IPS-11a (cell line): Measurements from ENCODE around the gene BHLHE40.

Source experiments
- H3K4me3 ChIP-seq: one replicate; pipeline ENCODE4 v1.5.1; 2013; ENCODE audit warnings: low read depth, low read length, control low read depth

The BHLHE40 gene

DNA sequence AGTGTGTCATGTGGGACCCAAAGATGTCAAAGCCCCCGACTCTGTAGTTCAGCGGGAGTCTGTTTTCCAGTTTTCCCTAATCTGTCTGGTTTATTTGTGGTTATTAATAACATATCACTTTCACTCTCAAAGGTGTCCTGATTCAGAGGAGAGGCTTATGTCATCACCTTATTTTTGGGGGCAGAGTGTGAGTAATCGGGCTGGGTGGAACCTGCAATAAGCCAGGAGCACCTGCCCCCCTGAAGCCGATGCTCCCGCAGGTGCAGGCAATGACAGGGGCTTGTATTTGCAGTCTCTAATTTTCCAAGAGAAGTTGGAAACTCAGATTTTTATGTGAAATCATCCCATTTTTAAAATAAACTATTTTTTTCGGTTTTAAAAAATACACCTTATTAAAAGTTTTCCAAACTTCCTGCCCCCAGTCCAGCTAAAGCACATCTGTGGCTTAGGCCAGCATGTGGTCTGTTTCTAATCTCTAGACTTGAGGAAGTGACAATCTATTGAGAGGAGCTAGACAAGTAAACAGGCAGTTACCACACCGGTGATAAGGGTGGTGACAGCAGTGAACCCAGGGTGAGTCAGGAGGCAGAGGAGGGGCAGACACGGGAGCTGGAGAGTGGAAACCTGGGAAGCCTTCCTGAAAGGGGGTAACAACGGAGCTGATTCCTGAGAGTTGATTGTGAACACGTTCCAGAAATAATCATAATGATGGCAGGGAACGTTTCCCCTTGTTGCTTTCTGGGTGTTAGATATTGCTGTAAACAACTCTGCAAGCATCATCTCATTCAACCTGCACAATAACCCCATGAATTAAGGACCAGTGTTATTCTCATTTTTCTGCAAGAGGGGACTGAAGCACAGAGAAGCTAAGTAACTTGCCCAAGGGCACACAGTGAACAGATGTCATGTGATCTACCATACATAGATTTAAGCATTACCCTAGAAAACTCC lies 37.2 kb downstream of the BHLHE40 start:
- no peak overlapping the region for H3K4me3 ChIP-seq

DNA sequence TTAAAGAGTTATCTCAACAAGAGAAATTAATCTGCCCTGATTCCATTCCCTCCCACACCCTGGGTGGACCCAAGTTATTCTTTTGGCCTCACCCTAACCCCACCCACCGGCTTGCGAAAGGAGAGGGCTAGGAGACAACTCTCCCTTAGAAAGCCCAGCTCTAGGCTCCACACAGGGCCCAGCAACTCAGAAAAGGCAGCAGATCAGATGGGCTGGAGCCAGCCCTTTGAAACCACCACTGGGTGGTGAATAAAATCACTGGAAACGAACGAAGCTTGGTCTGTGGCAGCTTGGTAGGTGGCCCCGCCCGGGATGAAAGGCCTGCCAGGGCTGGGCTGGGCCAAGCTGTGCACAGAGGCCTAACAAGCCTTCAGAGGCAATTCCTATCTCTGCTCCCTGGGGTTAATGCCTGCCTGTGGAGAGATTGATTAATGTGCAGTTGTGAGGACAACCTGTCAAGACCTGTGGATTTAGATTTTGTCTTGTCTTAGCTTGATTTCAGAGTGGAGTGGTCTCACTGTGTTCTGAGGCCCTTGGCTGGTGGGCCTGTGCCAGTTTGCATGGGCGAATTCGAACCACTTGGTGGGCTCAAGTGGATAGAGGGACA lies 38.8 kb downstream of the BHLHE40 start:
- H3K4me3 ChIP-seq, result no peak overlapping the region

DNA sequence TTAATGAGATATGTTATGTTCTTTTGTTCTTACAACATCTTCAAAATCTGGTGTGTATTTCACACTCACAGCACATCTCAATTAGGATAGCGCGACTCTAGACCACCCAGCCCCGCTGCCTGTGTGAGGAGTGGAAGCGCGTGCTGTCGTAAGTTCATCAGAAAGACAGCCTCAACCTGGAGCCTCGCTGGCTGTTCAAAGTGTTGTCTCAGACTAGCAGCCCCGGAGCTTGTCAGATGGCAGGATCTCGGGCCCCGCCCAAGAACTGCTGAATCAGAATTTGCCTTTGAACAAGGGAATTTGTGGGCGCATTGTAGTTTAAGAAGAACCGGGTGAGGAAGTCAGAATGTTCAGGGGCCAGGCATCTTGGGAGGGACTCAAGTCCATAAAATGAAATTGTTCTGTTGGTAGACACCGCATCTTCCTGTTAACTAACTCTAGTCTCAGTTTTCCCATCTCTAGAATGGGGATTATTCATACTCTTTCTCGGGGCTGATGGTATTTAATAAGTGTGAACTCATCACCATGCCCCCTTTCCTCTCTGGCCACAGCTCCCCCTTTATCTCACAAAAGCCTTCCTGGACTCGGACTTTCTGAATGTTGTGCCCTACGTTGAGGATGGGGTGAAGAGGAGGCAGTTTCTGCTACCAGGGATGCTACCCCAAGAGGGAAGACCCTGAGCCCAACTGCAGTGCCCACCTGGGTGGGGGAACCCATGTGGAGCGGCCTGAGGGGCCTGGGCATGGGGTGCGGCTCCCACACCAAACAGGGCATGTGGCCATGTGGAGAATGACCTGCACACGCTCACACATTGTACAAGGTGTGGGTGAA lies 40.4 kb downstream of the BHLHE40 start:
- no peak overlapping the region for H3K4me3 ChIP-seq

DNA sequence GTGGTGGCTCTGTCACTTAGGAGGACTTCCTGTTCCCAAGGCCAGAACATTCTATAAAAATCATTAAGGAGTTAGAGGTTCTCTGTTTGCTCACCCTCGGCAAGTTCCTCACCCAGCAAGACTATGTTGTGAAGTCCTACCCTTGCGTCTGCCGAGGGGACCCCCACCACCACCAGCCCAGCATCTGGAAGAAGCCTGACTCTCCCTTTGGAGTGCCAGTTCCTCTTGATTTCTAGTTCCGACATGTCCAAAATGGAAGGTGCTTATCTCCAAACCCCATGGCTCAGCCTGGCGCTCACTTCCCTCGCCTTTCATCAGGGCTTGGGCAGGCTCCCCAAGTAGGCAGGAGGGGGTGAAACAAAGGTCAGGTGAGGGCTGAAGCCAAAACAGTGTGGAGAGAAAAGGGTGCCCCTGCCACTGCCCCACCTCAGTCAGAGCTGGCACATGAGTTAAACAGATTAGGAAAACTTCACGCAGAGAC lies 41.0 kb downstream of the BHLHE40 start:
- H3K4me3 ChIP-seq, result no peak overlapping the region

DNA sequence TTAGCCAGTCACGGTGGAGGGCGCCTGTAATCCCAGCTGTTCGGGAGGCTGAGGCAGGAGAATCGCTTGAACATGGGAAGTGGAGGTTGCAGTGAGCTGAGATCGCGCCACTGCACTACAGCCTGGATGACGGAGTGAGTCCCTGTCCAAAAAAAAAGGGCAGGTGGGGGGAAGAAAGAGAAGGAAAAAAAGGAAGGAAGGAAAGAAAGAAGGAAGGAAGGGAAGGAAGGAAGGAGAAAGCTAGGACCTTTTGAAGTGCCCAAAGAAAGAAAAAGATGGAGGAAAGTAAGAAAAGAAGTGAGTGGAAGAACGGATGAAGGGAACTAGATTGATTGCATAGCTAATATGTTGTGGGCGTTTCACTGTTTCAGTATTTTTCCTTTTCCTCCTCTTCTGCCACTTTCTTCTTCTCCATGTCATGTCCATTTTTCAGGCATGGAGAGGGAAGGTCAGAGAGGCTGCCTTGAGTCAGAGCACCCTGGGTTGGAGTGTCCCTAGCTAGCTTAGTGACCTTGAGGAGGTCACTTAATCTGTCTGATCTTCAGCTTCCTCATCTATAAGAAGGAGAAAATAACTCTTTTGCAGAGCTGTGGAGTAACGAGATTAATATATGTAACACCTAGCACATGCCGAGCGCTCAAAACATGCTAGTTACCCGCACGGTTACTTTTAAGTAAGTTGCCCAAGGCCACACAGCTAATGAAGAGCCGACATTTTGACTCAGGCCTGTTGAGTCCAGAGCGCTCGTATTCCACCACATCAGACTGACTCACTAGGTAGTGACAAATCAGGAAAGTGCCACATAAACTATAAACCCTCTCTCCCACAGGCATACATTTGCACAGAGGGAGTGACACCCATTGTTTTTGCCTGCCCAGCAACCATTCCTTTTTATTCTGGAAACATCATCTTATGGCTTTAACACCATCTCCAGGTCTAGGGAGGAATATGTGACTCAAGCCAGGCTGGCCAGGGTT lies 42.2 kb downstream of the BHLHE40 start:
- no peak overlapping the region for H3K4me3 ChIP-seq

DNA sequence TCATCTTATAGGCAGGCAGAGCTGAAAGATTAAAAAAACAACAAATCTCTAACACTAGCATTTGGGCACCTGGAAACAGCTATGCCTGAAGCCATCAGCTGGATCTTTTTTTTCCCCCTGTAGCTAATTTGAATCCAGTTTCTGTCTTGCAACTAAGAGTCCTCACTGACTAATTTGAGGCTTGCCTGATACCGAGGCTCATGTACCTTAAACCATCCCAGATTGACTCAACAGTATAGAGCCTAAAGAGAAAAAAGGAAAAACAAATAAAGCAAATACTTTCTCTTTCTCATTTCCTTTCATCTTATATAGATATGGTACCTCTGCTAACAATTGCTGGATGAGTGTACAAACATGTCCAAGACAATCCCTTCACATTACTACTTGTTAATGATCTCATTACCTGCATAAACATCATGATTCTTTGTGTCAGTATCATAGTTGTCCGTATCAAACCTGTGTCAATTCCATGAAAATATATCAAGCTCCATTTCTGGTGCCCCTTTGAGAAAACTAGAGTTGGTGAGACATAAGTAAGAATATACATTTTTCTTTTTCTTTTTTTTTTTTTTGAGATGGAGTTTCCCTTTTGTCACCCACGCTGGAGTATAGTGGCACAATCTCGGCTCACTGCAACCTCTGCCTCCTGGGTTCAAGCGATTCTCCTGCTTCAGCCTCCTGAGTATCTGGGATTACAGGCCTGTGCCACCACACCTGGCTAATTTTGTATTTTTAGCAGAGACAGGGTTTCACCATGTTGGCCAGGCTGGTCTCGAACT lies 43.1 kb downstream of the BHLHE40 start:
- H3K4me3 ChIP-seq, result no peak overlapping the region

DNA sequence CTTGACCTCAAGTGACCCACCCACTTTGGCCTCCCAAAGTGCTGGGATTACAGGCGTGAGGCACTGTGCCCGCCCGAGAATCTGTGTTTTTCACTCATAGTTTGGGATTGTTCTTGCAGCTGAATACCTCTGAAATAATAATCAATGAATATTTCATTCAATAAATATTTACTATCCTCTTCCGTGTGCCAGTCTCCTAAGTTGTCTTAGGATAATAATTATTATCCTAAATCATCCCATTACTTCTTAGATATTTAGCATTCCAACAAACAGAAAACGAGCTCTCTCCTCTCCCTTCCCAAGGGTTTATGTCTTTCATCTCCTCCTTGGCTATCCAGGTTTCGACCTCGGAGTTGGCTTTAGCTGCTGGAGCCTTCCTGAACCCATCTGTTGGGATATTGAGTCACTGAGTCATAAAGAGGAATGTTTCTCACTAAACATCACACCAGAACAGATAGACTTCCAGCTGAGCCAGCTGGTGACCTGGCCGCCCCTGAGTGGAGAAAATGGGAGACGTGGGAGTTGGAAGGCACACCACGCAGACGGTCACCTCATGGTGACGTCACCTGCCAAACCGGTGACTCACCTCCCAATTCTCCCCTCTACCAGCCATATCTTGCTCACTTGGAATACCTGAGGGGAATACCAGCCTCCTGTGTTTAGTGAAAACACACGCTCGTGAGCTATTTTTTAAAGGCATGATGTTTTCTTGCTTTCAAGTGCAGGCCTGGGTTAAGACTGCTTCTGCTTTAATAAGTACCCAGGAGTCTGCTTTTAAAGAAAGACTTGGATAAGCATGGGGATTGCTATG lies 43.9 kb downstream of the BHLHE40 start:
- H3K4me3 ChIP-seq, result no peak overlapping the region

DNA sequence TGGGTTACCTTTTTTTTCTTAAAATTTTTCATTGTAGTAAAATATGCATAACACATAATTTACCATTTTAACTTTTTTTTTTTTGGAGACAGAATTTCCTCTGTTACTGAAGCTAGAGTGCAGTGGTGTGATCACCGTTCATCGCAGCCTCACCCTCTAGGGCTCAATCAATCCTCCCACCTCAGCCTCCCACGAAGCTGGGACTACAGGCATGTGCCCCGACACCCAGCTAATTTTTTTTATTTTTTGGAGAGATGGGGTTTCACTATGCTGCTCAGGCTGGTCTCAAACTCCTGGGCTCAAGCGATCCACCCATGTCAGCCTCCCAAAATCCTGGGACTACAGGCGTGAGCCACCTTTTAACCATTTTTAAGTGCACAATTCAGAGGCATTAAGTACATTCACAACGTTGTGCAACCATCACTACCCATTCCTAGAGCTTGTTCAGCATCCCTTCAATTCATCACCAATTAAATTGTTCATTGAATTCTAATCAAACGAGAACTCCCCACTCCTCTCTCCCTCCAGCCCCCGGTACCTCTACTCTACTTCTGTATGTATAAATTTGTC lies 44.6 kb downstream of the BHLHE40 start:
- no peak overlapping the region for H3K4me3 ChIP-seq

DNA sequence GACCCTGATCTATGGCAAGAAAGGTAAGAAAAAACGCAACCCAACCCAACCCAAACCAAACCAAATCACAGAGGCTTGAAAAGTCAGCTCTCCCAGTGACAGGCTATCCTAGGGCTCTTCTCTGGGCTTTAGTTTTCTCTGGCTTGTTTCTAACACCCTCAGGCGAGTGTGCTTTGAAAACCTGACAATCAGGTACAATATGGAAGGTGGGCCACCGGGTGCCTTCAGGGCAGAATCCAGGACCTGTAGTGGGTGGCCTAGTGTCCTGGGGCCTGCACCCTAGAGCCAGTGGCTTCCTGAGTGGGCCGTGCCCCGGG lies 46.8 kb downstream of the BHLHE40 start:
- H3K4me3 ChIP-seq, result no peak overlapping the region

DNA sequence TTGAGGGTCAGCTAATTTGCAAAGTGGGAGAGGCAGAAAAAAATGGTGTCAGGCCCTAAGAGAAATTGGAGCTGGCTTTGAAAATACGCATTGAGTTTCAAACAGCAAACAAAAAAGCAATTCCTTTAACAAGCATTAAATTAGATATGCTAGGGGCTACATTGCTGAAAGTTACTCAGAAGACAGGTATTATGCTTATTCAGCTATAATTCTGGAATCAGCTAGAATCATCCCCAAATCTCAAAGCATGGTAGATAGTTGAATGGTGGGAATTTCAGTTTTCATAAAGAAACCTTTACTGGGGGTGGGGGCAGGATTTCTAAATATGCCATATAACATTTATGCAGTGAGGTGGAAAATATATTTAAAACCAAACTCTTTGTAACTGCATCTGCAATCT lies 50.5 kb downstream of the BHLHE40 start:
- no peak overlapping the region for H3K4me3 ChIP-seq

DNA sequence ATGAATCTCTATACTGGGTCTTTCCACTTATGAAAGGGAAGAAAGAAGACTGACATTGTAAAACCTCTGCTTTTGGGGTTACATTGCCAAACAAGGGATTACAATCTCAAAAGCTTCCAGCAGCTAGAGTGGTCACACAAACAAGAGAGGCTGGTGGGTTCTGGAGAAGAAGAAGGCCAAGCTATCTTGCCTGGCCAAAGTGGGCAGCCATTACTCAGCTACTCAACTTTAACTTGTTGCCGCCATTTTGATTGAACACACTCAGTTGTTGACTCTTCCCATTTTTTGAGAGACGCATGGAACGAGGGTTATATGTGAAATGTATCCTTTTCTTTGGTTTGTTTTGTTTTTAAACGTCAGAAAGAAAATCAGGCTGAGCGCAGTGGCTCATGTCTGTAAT lies 50.9 kb downstream of the BHLHE40 start:
- H3K4me3 ChIP-seq, result no peak overlapping the region

DNA sequence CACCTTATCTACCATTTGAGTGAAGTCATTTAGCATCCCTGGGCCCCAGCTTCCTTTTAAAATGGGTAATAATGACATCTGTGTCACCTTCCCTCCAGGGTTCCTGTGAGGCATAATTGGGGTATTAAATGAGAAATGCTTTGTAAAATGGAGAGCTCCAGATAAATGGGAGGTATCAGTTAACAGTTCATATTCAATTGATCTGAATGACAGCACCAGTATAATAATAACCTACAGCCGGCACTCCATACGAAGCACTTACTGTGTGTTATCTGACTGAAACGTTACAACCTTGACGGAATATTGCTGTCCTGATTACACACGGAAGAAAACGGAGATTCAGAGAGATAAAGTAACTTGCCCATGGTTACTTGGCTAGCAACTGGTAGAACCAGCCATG lies 53.6 kb downstream of the BHLHE40 start:
- no peak overlapping the region for H3K4me3 ChIP-seq
